GM08714 (cell line): ENCODE results near the gene CAMKK2.
"Not testable (repeated sequence)": the region's sequence is repeated elsewhere in the genome, so short reads cannot be mapped to it uniquely, and the experiment has no call there.

Experiments
- H3K4me3 ChIP-seq: fragments of 200-500 bp; sonication (Bioruptor generic); 2 replicates; pipeline ENCODE4 v1.5.1; 2014; ENCODE audit warnings: mild to moderate bottlenecking, low read length, inconsistent platforms
- ZNF274 ChIP-seq: IDR thresholded peaks from 2 replicates; pipeline ENCODE4 v1.6.1; 2012; ENCODE audit warnings: mild to moderate bottlenecking, low read depth, low read length

Gene CAMKK2

DNA sequence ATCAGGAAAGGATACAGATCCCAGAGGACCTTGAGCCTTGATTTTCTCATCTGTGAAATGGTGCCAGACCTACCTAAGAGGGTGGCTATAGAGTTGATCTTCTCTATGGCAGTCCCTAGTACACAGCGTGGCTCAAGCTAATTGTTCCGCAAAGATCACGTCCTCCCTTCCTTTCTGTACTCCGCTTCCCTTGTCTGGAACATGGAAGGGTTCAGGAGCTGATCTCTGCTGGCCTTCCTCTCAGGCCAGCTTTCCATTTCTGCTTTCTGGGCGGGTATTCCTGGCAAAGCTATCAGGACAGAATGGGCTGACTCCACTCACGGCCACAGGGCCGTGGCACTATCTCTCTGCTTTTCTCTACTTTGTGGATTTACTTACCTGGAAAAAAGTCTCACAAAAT is 6.5 kb downstream of the CAMKK2 start:
- no peak overlapping the region for H3K4me3 ChIP-seq
- TF ChIP-seq ZNF274 = no peak

- no peak for TF ChIP-seq ZNF274
- no peak overlapping the region for H3K4me3 ChIP-seq
These were observed 7.5 kb downstream of the CAMKK2 start for GRCh38 chr12:121288986-121289385.

DNA sequence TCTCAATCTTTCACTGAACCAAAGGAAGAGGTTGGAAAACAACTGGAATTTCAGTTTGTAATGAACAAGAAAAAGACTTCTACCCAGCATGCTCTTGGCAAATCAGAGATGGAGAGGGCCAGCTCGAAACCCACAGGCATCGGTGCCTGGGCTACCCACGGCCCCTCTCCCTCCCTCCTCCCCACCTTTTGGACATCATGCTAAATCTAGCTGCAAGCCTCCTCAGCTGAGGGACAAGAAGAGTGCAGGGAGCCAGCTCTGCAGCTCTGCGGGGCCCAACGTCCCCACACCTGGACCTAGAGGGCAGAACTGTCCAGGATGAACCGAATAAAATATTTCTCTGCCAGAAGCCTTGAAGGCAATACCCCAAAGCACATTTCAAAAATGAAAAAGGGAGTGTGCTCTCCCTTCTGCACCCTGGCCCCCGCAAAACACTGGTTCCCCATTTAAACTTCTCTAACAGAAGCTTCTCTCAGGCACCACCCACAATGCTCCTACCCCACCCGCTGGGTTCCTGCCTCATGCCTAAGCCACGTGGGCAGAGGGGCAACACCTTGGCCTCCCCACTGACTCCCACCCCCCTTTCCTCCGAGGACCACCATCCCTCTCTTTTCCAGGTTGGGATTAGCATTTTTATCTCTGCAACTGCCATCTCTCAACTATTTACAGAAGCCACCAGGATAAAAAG is 8.2 kb downstream of the CAMKK2 start:
- TF ChIP-seq ZNF274 = no peak
- no peak overlapping the region for H3K4me3 ChIP-seq

DNA sequence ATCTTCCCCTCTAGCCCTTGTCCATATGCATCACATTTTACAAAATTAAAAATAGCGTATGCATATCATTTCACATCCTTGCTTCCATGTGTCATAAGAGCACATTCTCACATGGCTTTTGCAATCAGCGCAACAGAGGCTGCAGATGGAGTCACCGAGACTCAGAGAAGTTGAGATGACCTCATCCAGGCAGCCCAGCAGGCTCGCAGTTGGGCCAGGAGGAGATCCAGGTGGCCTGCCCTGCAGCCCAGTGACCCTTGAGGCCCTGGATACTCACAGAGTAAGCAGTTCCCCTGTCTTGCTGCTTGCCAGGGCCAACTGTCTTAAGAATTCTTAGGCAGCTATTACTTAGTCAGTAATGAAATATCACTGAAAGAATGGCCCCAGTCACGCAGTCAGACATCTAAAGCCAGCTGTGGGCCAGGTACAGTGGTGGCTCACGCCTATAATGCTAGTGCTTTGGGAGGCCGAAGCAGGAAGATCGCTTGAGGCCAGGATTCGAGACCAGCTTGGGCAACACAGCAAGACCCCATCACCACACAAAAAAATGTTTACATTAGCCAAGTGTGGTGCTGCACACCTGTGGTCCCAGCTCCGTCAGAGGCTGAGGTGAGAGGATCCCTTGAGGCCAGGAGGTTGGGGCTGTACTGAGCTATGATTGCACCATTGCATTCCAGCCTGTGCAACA is 9.1 kb downstream of the CAMKK2 start:
- TF ChIP-seq ZNF274 = no peak

GRCh38 chr12:121285856-121286255 is 10.7 kb downstream of the CAMKK2 start:
- no peak overlapping the region for H3K4me3 ChIP-seq
- TF ChIP-seq ZNF274 = no peak

More for the DNA sequence above, 9.1 kb downstream of the CAMKK2 start:
- no peak overlapping the region for H3K4me3 ChIP-seq

DNA sequence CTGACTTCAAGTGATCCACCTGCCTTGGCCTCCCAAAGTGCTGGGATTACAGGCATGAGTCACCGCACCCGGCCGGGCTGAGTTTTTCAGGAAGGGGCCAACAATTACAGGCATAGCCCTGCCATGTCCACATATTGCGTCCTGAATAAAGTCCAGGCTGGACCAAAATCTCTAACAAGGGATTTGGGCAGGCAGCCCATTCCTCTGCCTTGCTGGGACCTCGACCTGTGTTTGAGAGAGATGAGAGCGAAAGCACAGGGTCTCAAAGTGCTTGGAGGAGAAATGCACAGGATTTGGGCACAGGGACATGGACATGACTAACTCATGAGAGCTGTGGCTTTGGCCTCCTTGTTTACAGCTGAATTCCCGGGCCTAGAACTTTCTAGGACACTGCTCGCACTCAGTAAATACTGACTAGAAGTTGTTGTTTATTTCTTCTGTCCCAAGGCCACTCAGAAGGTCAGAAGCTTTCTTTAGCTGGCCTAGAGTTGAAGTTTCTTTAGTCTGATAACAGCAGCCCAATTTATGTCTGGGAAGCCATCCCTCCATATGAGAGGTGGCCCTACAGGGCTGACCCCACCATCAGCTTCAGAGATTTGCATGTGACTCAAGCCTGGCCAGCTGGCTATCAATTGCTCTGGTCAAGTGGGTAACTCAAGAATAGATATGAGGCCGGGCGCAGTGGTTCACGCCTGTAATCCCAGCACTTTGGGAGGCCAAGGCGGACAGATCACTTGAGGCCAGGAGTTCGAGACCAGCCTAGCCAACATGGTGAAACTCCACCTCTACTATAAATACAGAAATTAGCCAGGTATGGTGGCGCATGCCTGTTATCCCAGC is 11.7 kb downstream of the CAMKK2 start:
- H3K4me3 ChIP-seq = no peak overlapping the region
- no peak for TF ChIP-seq ZNF274

GRCh38 chr12:121283841-121284240 is 12.7 kb downstream of the CAMKK2 start:
- H3K4me3 ChIP-seq = no peak overlapping the region
- TF ChIP-seq ZNF274 = no peak

DNA sequence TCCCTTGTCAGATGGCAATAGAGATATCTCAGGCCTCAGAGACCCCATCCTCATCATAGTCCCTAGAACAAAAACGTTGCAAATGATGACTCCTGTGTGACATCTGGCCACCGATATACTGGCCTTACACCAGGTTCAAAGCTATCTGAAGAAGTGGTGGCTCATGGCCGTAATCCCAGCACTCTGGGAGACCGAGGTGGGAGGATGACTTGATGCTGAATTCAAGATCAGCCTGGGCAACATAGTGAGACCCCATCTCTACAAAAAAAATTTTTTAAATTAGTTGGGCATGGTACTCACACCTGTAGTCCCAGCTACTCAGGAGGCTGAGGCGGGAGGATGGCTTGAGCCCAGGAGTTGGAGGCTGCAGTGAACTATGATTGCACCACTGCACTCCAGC is 13.1 kb downstream of the CAMKK2 start:
- TF ChIP-seq ZNF274 = no peak
- no peak overlapping the region for H3K4me3 ChIP-seq

GRCh38 chr12:121282910-121283309 is 13.6 kb downstream of the CAMKK2 start:
- not testable (repeated sequence) for H3K4me3 ChIP-seq

DNA sequence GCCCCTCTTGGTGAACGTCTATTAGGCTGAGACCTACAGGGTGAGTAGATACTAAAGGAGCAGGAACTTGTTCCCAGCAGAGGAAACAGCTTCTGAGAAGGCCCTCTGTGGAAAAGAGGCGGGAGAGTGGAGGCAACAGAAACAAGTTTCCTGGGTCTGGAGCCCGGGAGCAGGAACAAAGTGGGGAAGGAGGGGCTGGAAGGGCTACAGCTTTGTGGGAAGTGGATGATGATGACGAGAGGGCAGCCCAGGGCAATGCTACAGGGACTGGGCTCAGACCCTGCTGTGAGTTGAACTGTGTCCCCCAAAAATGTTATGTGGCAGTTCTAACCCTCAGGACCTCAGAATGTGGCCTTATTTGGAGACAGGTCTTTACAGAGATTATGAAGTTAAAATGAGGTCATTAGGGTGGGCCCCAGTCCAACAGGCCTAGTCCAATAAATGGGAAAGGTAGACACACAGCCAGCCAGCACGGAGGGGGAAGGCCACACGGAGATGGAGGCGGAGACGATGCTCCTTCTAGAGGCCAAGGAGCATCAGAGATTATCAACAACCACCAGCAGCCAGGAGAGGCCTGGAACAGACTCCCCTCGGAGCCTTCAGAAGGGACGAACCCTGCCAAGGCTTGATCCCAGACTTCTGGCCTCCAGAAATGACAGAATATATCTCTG is 14.3 kb downstream of the CAMKK2 start:
- H3K4me3 ChIP-seq = no peak overlapping the region
- no peak for TF ChIP-seq ZNF274

- H3K4me3 ChIP-seq = not testable (repeated sequence)
These were observed 15.4 kb downstream of the CAMKK2 start for GRCh38 chr12:121281116-121281515.

- not testable (repeated sequence) for H3K4me3 ChIP-seq
These were observed 16.0 kb downstream of the CAMKK2 start for GRCh38 chr12:121280531-121280930.

DNA sequence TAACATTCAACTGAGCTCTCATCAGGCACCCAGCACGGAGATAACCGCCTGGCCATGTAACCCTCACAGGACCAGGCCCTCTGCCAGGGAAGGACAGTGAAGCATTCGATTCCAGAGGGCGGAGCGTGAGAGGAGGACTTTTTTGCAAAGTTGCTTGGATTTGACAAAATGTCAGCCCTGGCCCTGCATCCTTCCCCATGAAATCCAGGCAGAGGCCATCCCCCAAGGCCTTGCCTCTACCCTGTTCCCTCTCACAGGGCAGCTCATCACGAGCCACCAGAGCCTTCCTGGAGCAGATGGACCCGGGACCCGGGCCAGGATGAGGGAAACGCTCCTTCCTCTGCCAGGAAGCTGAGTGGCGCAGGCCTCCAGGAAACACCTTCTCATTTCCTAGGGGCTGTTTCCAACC is 17.0 kb downstream of the CAMKK2 start:
- TF ChIP-seq ZNF274 = no peak

DNA sequence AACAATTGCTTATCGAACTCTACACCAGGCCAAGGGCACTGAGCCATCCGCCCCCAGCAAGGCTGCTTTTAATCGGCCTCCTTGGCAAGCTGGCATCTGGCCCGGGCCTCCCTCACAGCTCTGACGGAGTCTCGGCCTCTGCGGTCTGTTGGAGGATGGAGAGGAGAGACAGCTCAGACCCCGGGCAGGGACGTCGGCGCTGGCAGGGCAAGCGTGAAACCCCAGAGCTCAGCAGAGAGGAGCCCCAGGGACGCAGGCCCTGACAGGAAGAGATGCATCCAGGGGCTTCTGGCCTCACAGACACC is 17.5 kb downstream of the CAMKK2 start:
- TF ChIP-seq ZNF274 = no peak
- H3K4me3 ChIP-seq = no peak overlapping the region

More for the DNA sequence above, 17.0 kb downstream of the CAMKK2 start:
- no peak overlapping the region for H3K4me3 ChIP-seq
